Measurements from ENCODE around the gene C1QL4.

- TF ChIP-seq CTCF (IDR thresholded peaks at IDR 0.05) (no peak), POLR2A (IDR thresholded peaks at IDR 0.05) (no peak)
Measured at GRCh38 chr12:49295082-49295936, 41.7 kb downstream of the C1QL4 start, which contains the start of gene PRPH.
